ENCODE data around the gene IL12RB2.
"Not testable (repeated sequence)": the region's sequence is repeated elsewhere in the genome, so short reads cannot be mapped to it uniquely, and the experiment has no call there.

IL12RB2 gene

GRCh38 chr1:67436511-67437055 lies 128.9 kb downstream of the IL12RB2 start:
- no peak for DNase-seq

GRCh38 chr1:67437961-67438360 lies 130.3 kb downstream of the IL12RB2 start:
- DNase-seq: no peak

- no peak for DNase-seq
These were observed 131.8 kb downstream of the IL12RB2 start for GRCh38 chr1:67439277-67440029.

GRCh38 chr1:67440339-67440738 lies 132.7 kb downstream of the IL12RB2 start:
- DNase-seq: no peak

- DNase-seq: peak; percentile 62
These were observed 133.5 kb downstream of the IL12RB2 start for GRCh38 chr1:67441183-67441582.

GRCh38 chr1:67441739-67442281 lies 134.1 kb downstream of the IL12RB2 start:
- no peak for DNase-seq

GRCh38 chr1:67446014-67446413 lies 138.3 kb downstream of the IL12RB2 start:
- not testable (repeated sequence) for DNase-seq

All from right hindlimb (tissue), 1 donor.